ENCODE measurements around the gene KIF5C.

Gene KIF5C

GRCh38 chr2:148926291-148926961 is 51.4 kb downstream of the KIF5C start:
- DNase-seq = peak; percentile 82

- DNase-seq = no peak
These were observed 52.0 kb downstream of the KIF5C start for GRCh38 chr2:148926981-148927401.

GRCh38 chr2:148928395-148928794 is 53.4 kb downstream of the KIF5C start:
- DNase-seq = no peak

GRCh38 chr2:148930046-148930775 is 55.2 kb downstream of the KIF5C start:
- no peak for DNase-seq

GRCh38 chr2:148932536-148932935 is 57.5 kb downstream of the KIF5C start:
- DNase-seq = no peak

GRCh38 chr2:148933456-148933855 is 58.4 kb downstream of the KIF5C start:
- no peak for DNase-seq

GRCh38 chr2:148935791-148936190 is 60.8 kb downstream of the KIF5C start:
- DNase-seq = no peak

GRCh38 chr2:148936857-148937450 is 61.9 kb downstream of the KIF5C start:
- no peak for DNase-seq

GRCh38 chr2:148939271-148939670 is 64.2 kb downstream of the KIF5C start:
- DNase-seq = no peak

GRCh38 chr2:148943097-148943496 is 68.1 kb downstream of the KIF5C start:
- DNase-seq = no peak

- DNase-seq = no peak
These were observed 69.5 kb downstream of the KIF5C start for GRCh38 chr2:148944536-148944935.

- DNase-seq = no peak
These were observed 72.3 kb downstream of the KIF5C start for GRCh38 chr2:148947299-148947698.

GRCh38 chr2:148948868-148949267 is 73.8 kb downstream of the KIF5C start:
- no peak for DNase-seq

GRCh38 chr2:148949348-148949747 is 74.3 kb downstream of the KIF5C start:
- DNase-seq = no peak

- no peak for DNase-seq
These were observed 77.6 kb downstream of the KIF5C start for GRCh38 chr2:148952621-148953020.

GRCh38 chr2:148953426-148953825 is 78.4 kb downstream of the KIF5C start:
- DNase-seq = no peak

GRCh38 chr2:148954536-148954935 is 79.5 kb downstream of the KIF5C start:
- no peak for DNase-seq

GRCh38 chr2:148955798-148956197 is 80.8 kb downstream of the KIF5C start:
- no peak for DNase-seq

- DNase-seq = no peak
These were observed 82.0 kb downstream of the KIF5C start for GRCh38 chr2:148957023-148957422.

GRCh38 chr2:148959745-148960144 is 84.7 kb downstream of the KIF5C start:
- no peak for DNase-seq

GRCh38 chr2:148960483-148960882 is 85.5 kb downstream of the KIF5C start:
- DNase-seq = no peak

- DNase-seq = no peak
These were observed 88.4 kb downstream of the KIF5C start for GRCh38 chr2:148963461-148963860.

- DNase-seq = no peak
These were observed 90.8 kb downstream of the KIF5C start for GRCh38 chr2:148965623-148966437.

All from midbrain (tissue), 1 donor.